Spinal cord (tissue), 10 donors: ENCODE results near the gene SYNJ1. TPM values are rescaled to one million over a fixed set of nuclear protein-coding genes. Genes with fewer than 3 reads are reported as not detected.
"Not testable (repeated sequence)": the region's sequence is repeated elsewhere in the genome, so short reads cannot be mapped to it uniquely, and the experiment has no call there.

Experiments used
- DNase-seq, 6 donors: peaks; one replicate each; pipeline versions ENCODE4 v3.0.0 to v3.0.0-alpha.2; 2013 to 2015; ENCODE audit warnings: low spot score in 6 of 6, low read depth in 4 of 6
- H3K27ac ChIP-seq: one replicate; pipeline ENCODE4 v1.5.1; 2013; ENCODE audit warnings: low read depth, low read length, control low read depth
- H3K27me3 ChIP-seq: one replicate; pipeline ENCODE4 v1.6.1; 2013; ENCODE audit warnings: low read length; ENCODE audit not compliant: control insufficient read depth, insufficient read depth
- H3K36me3 ChIP-seq: one replicate; pipeline ENCODE4 v1.6.1; 2013; ENCODE audit warnings: low read length; ENCODE audit not compliant: control insufficient read depth, insufficient read depth
- H3K4me1 ChIP-seq: one replicate; pipeline ENCODE4 v1.6.1; 2013; ENCODE audit warnings: low read length; ENCODE audit not compliant: control insufficient read depth, insufficient read depth
- H3K4me3 ChIP-seq: one replicate; pipeline ENCODE4 v1.5.1; 2013; ENCODE audit warnings: low read depth, low read length, control low read depth
- H3K9me3 ChIP-seq: one replicate; pipeline ENCODE4 v1.6.1; 2013; ENCODE audit warnings: low read length; ENCODE audit not compliant: control insufficient read depth, insufficient read depth
- WGBS: methylation state at CpG from one replicate; pipeline ENCODE4 v1.1.5; 2013; ENCODE audit warnings: missing lambda C conversion rate; ENCODE audit not compliant: insufficient coverage; 5-methylcytosine and 5-hydroxymethylcytosine counted together
- polyA plus RNA-seq, 2 donors: library from polyadenylated mRNA; unstranded; fragments of 120-200 nt; gene quantifications; one replicate each; pipeline ENCODE4 v1.2.1, GENCODE V29; 2013; ENCODE audit not compliant: insufficient read length in 2 of 2
- total RNA-seq, 2 donors: library from RNA; depleted of rRNA in 1 of 2; stranded (reverse); fragments of 120-200 nt in 1 of 2; fragments of >200 nt in 1 of 2; gene quantifications; one replicate each; pipeline versions ENCODE4 v1.2.3 to v1.2.4, GENCODE V29; 2013 to 2014
- donor health status: healthy.

The SYNJ1 gene
- total and polyA plus RNA-seq, 4 donors, result 16.7 to 44.9 (median 34.5) TPM

DNA sequence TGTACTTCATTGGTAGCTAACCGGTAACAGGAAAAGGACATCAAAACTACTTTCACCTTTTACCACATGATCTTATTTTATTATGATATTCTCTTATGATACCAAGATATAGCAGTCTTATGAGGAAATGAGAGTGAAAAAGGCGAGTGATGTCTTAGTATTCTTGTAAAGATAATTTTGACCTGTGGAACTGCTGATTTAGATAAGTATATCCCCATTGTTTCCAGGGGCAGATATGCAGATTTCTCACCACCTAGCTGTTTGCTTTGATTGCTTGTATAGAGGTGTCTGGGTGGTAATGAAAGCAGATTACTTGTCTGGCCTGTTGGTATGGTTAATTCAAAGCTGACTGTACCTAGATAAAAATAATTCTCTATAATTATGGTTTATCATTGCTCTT, 53.1 kb downstream of the SYNJ1 start:
- H3K9me3 ChIP-seq, result no peaks in the 10 kb centered on the region
- WGBS, result no CpG with 5 or more reads among the region's 2 CpGs
- no peaks in the 10 kb centered on the region for H3K27me3 ChIP-seq
- no peak overlapping the region for H3K27ac ChIP-seq
- no peak for DNase-seq
- H3K4me3 ChIP-seq, result no peak overlapping the region
- H3K4me1 ChIP-seq, result no peaks in the 10 kb centered on the region
- peaks cover 6% of the 10 kb centered on the region for H3K36me3 ChIP-seq

DNA sequence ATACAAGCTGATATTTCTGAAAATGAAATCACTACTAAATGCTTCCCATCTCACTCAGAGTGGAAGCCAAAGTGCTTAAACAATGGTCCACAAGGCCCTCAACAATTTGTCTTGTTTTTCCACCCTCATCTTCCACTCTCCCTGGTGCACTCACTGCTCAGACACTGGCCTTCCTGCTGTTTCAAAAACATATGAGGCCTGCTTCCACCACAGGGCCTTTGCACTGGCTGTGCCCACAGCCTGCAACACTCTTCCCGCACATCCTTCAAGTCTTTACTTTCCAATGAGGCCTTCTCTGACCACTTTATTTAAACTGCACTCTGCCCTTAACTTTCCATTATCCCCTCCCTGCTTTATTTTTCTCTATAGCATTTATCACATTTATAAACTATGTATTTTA, 53.8 kb downstream of the SYNJ1 start:
- no peak overlapping the region for H3K4me3 ChIP-seq
- 86% methylated on average over 1 of the region's 1 CpG for WGBS
- no peak for DNase-seq
- no peaks in the 10 kb centered on the region for H3K27me3 ChIP-seq
- H3K36me3 ChIP-seq, result peaks cover 6% of the 10 kb centered on the region
- no peaks in the 10 kb centered on the region for H3K4me1 ChIP-seq
- no peak overlapping the region for H3K27ac ChIP-seq
- H3K9me3 ChIP-seq, result no peaks in the 10 kb centered on the region

DNA sequence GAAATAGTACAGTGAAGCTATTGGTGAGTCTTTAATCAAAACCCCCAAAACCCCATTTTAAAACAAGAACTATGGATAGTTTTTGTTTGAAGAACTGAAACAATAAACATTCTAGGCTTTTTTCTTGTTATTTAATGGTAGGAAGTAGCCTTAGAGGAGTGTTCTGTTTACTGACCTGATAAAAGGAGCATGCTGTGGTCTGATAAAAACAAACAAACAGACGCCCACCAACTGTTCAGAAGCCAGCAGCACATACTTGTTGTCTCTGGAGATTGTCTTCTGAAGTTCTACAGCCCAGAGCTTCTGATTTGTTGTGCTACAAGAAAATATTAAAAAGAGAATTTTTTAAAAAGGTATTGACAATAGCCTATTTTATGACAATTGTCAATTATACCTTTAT, 61.6 kb downstream of the SYNJ1 start:
- H3K36me3 ChIP-seq, result peaks cover 9% of the 10 kb centered on the region
- no CpG with 5 or more reads among the region's 1 CpG for WGBS
- H3K4me3 ChIP-seq, result no peak overlapping the region
- no peak overlapping the region for H3K27ac ChIP-seq
- peak in 1 of 6 donors; percentile 1 for DNase-seq
- H3K4me1 ChIP-seq, result no peaks in the 10 kb centered on the region
- no peaks in the 10 kb centered on the region for H3K9me3 ChIP-seq
- H3K27me3 ChIP-seq, result no peaks in the 10 kb centered on the region

DNA sequence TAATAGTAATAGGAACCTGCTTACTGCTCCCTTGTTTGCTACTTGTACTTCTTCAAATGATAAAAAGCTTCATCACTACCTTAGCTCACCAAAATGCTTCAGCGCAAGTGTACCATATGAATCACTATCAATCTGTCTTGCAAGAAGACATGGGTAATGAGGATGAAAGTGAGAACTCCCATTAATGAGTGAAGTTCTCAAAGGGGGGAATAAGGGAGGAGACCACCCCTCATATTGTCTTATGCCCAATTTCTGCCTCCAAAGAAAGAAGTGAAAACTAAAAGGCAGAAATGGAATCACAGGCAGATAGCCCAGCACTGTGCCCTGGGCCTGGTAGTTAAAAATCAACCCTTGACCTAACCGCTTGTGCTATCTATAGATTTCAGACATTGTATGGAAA, 63.7 kb downstream of the SYNJ1 start:
- peaks cover 15% of the 10 kb centered on the region for H3K36me3 ChIP-seq
- H3K4me1 ChIP-seq, DNase-seq, H3K27me3 ChIP-seq, H3K4me3 ChIP-seq, H3K27ac ChIP-seq, H3K9me3 ChIP-seq: not testable (repeated sequence)
- WGBS, result 100% methylated on average over 1 of the region's 2 CpGs

DNA sequence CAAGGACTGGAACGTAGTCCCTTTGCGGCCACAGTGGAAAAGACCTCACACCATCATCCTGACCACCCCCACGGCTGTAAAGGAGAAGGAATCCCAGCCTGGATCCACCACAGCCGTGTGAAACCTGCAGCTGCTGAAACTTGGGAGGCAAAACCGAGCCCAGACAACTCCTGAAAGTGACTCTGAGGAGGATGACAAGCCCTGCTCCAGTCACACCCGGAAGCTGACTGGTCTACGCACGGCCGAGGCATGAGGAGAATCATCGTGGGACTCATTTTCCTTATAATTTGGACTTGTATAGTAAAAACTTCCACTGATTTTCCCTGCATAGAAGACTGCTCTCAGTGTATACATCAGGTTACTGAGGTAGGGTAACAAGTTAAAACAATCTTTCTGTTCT, 65.8 kb downstream of the SYNJ1 start:
- 100% methylated on average over 2 of the region's 10 CpGs for WGBS
- H3K27me3 ChIP-seq, DNase-seq, H3K4me3 ChIP-seq, H3K27ac ChIP-seq, H3K4me1 ChIP-seq, H3K9me3 ChIP-seq: not testable (repeated sequence)
- peaks cover 21% of the 10 kb centered on the region for H3K36me3 ChIP-seq

DNA sequence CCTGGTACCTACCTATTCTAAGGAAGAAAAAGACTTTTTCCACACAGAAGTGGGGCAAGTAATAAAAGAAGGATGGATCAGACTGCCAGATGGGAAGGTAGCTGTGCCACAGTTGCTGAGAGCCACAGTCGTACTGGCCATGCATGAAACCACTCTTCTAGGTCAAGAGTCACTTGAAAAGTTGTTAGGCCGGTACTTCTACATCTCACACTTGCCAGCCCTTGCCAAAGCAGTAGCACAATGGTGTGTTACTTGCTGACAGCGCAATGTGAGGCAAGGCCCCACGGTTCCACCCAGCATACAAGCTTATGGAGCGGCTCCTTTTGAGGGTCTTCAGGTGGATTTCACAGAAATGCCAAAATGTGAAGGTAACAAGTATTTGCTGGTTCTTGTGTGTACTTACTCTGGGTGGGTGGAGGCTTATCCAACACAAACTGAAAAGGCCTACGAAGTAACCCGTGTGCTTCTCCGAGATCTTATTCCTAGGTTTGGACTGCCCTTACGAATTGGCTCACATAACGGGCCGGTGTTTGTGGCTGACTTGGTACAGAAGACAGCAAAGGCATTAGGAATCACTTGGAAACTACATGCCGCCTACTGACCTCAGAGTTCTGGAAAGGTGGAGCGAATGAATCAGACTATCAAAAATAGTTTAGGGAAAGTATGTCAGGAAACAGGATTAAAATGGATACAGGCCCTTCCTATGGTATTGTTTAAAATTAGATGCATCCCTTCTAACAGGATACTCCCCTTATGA, 66.6 kb downstream of the SYNJ1 start:
- not testable (repeated sequence) for H3K27ac ChIP-seq, DNase-seq, H3K9me3 ChIP-seq, H3K4me1 ChIP-seq, H3K27me3 ChIP-seq, H3K4me3 ChIP-seq
- peaks cover 22% of the 10 kb centered on the region for H3K36me3 ChIP-seq
- 97% methylated on average over 13 of the region's 13 CpGs for WGBS

DNA sequence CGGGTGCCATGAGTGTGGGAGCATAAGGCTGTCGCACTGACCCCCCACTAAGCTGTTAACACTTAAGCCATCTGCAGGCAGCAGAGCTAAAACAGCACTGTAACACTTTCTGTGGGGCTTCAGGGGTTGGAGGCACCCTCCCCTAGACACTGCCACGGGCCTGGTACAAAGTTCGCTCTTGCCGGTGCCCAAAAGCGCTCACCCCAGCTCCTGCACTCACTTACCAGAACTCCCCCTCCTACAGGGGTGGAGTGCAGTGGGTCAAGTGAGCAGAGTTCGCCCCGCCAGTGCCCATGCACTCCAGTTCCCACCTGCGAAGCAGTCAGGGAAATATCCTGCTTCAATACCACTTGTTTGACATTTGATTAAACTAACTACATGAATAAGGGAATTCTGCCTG, 69.3 kb downstream of the SYNJ1 start:
- Histone ChIP-seq H3K36me3 (peaks cover 22% of the 10 kb centered on the region), H3K4me3 (no peak overlapping the region), H3K27me3 (no peaks in the 10 kb centered on the region), H3K9me3 (no peaks in the 10 kb centered on the region), H3K4me1 (no peaks in the 10 kb centered on the region), H3K27ac (no peak overlapping the region)
- 96% methylated on average over 4 of the region's 9 CpGs for WGBS
- no peak for DNase-seq

DNA sequence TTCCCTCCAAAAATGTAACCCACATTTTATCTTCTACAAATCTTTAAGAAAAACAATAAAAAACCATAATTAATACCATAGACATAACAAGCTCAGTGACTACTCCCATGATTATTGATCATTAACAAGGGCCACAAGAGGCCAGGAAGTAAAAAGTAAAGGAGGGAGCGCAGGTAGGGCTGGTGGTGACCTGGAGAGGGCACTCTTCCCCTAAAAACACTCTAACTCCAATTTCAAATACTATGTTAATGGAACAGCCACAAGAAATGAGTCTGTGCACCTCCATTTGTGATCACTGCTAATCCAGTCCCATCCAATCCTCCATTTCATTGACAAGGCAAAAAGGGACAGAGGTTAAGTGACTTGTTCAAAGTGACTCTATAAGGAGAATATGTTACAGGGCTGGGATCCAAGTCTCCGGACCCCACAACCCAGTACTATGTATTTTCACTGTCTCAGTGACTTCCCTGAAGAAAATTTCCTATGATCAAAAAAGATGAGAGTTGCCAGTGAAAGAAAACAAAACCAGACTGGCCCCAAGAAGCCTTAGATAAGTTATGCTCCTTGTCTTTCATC, 74.4 kb downstream of the SYNJ1 start:
- Histone ChIP-seq H3K4me3 (no peak overlapping the region), H3K27me3 (no peaks in the 10 kb centered on the region), H3K27ac (no peak overlapping the region), H3K9me3 (no peaks in the 10 kb centered on the region), H3K36me3 (peaks cover 14% of the 10 kb centered on the region), H3K4me1 (no peaks in the 10 kb centered on the region)
- peak in 2 of 6 donors; percentile 4 to 18 for DNase-seq
- no CpG with 5 or more reads among the region's 2 CpGs for WGBS

DNA sequence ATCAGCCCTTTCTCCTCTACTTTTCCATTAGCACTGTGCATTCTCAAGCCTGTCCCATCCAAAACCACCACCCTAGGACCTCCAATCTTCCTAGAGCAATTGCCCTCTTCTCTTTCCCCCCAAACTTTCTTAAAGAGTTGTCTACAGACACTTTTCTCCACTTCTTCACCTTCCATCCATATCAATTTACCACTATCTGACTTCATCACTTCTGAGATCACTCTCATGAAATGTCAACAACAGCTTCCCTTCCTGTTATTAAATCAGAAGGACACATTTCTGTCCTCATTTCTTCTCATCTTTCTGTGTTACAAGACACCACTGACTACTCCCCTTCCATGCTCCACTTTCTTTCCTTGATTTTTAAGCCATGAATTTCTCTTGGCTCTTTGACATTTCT, 79.6 kb downstream of the SYNJ1 start:
- Histone ChIP-seq H3K27ac (no peak overlapping the region), H3K27me3 (no peaks in the 10 kb centered on the region), H3K4me1 (no peaks in the 10 kb centered on the region), H3K9me3 (no peaks in the 10 kb centered on the region), H3K36me3 (peaks cover 18% of the 10 kb centered on the region), H3K4me3 (no peak overlapping the region)
- no peak for DNase-seq
